Measurements from ENCODE around the gene MESP2. TPM values are rescaled to one million over a fixed set of nuclear protein-coding genes. Genes with fewer than 3 reads are reported as not detected.

Gene MESP2
- total and polyA plus RNA-seq, 9 of the 15 experiments (the other 6 are each of a cell fraction or from before 2014, with no cell fraction given): 0.08 to 0.82 (median 0.37) TPM

DNA sequence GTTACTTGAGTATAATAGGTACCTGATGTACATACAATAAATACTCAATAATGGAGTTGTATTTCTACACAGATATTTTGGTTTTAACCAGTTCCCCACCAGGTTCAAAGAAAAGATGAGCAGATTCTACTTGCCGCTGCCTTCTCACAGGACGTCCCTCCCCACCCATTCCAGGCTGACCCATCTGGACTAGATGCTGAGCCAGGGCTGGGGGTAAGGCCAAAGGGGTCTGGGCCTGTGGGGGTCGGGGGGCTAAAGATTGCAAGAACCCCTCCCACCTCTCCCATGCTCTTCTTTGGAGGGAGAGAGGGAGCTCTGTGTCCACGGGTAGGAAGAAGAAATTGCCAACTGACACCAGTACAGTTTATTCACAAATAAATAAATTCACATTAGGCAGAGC is 26.6 kb upstream of the MESP2 start:
- Histone ChIP-seq H3K79me2 (ENCODE audit: control insufficient read depth, insufficient read depth, low read length) (no peaks in the 10 kb centered on the region), H3K4me1 (replicated peaks in 1 of 2; ENCODE audit: control insufficient read depth in 2 of 2, insufficient read depth in 2 of 2, low read length in 2 of 2) (peaks cover 0 to 35% of the 10 kb centered on the region in 2 experiments; a peak in 3 of 5 replicates), H4K20me1 (replicated peaks; ENCODE audit: control insufficient read depth, insufficient read depth, low read length) (no peaks in the 10 kb centered on the region), H3K4me3 (no peak overlapping the region), H2AFZ (ENCODE audit: low read depth, low read length) (no peak overlapping the region), H3K9me1 (ENCODE audit: control insufficient read depth, insufficient read depth, low read length) (no peaks in the 10 kb centered on the region), H3K9me3 (replicated peaks; ENCODE audit: control insufficient read depth, insufficient read depth, low read depth, low read length) (no peaks in the 10 kb centered on the region), H3K9ac (ENCODE audit: insufficient read depth in 1 of 2, low read depth in 2 of 2, low read length in 2 of 2) (no peak overlapping the region), H3K4me2 (ENCODE audit: insufficient read depth, low read length) (no peak overlapping the region), H3K27me3 (ENCODE audit: control insufficient read depth in 2 of 2, insufficient read depth in 2 of 2, low read length in 2 of 2) (peaks cover 4 to 29% of the 10 kb centered on the region in 2 experiments; a peak in 4 of 5 replicates), H3K36me3 (ENCODE audit: control insufficient read depth, insufficient read depth, low read length) (no peaks in the 10 kb centered on the region), H3K27ac (ENCODE audit: extremely low read depth, low read depth, low read length) (no peak overlapping the region)
- ATAC-seq (no peak), FAIRE-seq (no peak), DNase-seq (ENCODE audit: extremely low read depth in 1 of 4, low spot score in 3 of 4) (no peak)
- POLR2A ChIA-PET: interaction anchor here (1.1 kb wide), 1 partner anchor 19 kb away, joined by 4 read pairs; no protein-coding TSS in a partner anchor
- intact Hi-C loops (cut with micrococcal nuclease) (loop anchor here (10.0 kb wide), 1 partner anchor 535 kb away; no protein-coding TSS in a partner anchor), in situ Hi-C loops (cut with MboI) (no loop called here)
- CTCF ChIA-PET (ENCODE audit: low intra/inter-chr PET ratio): no interaction called here
- 47% methylated on average over 4 of the region's 4 CpGs for WGBS (ENCODE audit: insufficient coverage, low coverage, missing lambda C conversion rate)
- TF ChIP-seq, protein P1, sequence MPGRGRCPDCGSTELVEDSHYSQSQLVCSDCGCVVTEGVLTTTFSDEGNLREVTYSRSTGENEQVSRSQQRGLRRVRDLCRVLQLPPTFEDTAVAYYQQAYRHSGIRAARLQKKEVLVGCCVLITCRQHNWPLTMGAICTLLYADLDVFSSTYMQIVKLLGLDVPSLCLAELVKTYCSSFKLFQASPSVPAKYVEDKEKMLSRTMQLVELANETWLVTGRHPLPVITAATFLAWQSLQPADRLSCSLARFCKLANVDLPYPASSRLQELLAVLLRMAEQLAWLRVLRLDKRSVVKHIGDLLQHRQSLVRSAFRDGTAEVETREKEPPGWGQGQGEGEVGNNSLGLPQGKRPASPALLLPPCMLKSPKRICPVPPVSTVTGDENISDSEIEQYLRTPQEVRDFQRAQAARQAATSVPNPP (IDR thresholded peaks at IDR 0.05; ENCODE audit: borderline replicate concordance, insufficient read depth, insufficient read length): no peak
- TF ChIP-seq, protein P2, sequence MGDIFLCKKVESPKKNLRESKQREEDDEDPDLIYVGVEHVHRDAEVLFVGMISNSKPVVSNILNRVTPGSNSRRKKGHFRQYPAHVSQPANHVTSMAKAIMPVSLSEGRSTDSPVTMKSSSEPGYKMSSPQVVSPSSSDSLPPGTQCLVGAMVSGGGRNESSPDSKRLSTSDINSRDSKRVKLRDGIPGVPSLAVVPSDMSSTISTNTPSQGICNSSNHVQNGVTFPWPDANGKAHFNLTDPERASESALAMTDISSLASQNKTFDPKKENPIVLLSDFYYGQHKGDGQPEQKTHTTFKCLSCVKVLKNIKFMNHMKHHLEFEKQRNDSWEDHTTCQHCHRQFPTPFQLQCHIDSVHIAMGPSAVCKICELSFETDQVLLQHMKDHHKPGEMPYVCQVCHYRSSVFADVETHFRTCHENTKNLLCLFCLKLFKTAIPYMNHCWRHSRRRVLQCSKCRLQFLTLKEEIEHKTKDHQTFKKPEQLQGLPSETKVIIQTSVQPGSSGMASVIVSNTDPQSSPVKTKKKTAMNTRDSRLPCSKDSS (IDR thresholded peaks at IDR 0.05; ENCODE audit: low read depth, partially characterized antibody): no peak
- TF ChIP-seq RHOXF2B (CRISPR knock-in tag; conservative IDR thresholded peaks at IDR 0.05) (no peak), HLTF (IDR thresholded peaks at IDR 0.05) (no peak), MYNN (IDR thresholded peaks at IDR 0.05) (no peak), MYNN (CRISPR knock-in tag; IDR thresholded peaks at IDR 0.05) (no peak), E2F3 (CRISPR knock-in tag; IDR thresholded peaks at IDR 0.05) (no peak), GABPA (tag; conservative IDR thresholded peaks at IDR 0.05; ENCODE audit: low read depth) (no peak), ZNF668 (CRISPR knock-in tag; IDR thresholded peaks at IDR 0.05) (no peak), ETV5 (CRISPR knock-in tag; IDR thresholded peaks at IDR 0.05; ENCODE audit: low read depth) (no peak), ZNF253 (CRISPR knock-in tag; conservative IDR thresholded peaks at IDR 0.05) (no peak)
- TF ChIP-seq, protein P3, sequence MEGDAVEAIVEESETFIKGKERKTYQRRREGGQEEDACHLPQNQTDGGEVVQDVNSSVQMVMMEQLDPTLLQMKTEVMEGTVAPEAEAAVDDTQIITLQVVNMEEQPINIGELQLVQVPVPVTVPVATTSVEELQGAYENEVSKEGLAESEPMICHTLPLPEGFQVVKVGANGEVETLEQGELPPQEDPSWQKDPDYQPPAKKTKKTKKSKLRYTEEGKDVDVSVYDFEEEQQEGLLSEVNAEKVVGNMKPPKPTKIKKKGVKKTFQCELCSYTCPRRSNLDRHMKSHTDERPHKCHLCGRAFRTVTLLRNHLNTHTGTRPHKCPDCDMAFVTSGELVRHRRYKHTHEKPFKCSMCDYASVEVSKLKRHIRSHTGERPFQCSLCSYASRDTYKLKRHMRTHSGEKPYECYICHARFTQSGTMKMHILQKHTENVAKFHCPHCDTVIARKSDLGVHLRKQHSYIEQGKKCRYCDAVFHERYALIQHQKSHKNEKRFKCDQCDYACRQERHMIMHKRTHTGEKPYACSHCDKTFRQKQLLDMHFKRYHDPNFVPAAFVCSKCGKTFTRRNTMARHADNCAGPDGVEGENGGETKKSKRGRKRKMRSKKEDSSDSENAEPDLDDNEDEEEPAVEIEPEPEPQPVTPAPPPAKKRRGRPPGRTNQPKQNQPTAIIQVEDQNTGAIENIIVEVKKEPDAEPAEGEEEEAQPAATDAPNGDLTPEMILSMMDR (IDR thresholded peaks at IDR 0.05 in 2 of 3, conservative IDR thresholded peaks at IDR 0.05 in 1 of 3; ENCODE audit: insufficient read depth in 2 of 3, low read depth in 1 of 3, low read length in 3 of 3): no peak
- TF ChIP-seq, protein P4, sequence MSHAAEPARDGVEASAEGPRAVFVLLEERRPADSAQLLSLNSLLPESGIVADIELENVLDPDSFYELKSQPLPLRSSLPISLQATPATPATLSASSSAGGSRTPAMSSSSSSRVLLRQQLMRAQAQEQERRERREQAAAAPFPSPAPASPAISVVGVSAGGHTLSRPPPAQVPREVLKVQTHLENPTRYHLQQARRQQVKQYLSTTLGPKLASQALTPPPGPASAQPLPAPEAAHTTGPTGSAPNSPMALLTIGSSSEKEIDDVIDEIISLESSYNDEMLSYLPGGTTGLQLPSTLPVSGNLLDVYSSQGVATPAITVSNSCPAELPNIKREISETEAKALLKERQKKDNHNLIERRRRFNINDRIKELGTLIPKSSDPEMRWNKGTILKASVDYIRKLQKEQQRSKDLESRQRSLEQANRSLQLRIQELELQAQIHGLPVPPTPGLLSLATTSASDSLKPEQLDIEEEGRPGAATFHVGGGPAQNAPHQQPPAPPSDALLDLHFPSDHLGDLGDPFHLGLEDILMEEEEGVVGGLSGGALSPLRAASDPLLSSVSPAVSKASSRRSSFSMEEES (CRISPR knock-in tag; IDR thresholded peaks at IDR 0.05): no peak
- TF ChIP-seq, protein P5, sequence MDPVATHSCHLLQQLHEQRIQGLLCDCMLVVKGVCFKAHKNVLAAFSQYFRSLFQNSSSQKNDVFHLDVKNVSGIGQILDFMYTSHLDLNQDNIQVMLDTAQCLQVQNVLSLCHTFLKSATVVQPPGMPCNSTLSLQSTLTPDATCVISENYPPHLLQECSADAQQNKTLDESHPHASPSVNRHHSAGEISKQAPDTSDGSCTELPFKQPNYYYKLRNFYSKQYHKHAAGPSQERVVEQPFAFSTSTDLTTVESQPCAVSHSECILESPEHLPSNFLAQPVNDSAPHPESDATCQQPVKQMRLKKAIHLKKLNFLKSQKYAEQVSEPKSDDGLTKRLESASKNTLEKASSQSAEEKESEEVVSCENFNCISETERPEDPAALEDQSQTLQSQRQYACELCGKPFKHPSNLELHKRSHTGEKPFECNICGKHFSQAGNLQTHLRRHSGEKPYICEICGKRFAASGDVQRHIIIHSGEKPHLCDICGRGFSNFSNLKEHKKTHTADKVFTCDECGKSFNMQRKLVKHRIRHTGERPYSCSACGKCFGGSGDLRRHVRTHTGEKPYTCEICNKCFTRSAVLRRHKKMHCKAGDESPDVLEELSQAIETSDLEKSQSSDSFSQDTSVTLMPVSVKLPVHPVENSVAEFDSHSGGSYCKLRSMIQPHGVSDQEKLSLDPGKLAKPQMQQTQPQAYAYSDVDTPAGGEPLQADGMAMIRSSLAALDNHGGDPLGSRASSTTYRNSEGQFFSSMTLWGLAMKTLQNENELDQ (CRISPR knock-in tag; IDR thresholded peaks at IDR 0.05; ENCODE audit: borderline replicate concordance): no peak
- BruUV-seq (replicated peaks): no TSS peak
